GM23338 (cell line): Measurements from ENCODE around the gene ENPP5. TPM values are rescaled to one million over a fixed set of nuclear protein-coding genes. Genes with fewer than 3 reads are reported as not detected.
A peak's percentile ranks its signal among the peaks of the same experiment; 100 is the strongest.

Experiments used
- ATAC-seq: fragments of 200-7000 bp; cut with Tn5 transposase; 3 replicates; pipeline ENCODE4 v1.9.1; 2020
- DNase-seq: peaks from one replicate; pipeline ENCODE4 v3.0.0-alpha.2; 2015; ENCODE audit warnings: low spot score
- H2AFZ ChIP-seq: fragments of 200-600 bp; sonication (generic); 2 replicates; pipeline ENCODE4 v1.8.0; 2016; ENCODE audit warnings: antibody characterized with exemption, mild to moderate bottlenecking, moderate library complexity
- H3F3A ChIP-seq: fragments of 200-600 bp; sonication (generic); replicated peaks from 2 replicates; pipeline ENCODE4 v1.8.0; 2017; ENCODE audit warnings: antibody characterized with exemption, mixed run types, low read depth
- H3K27ac ChIP-seq: fragments of 200-600 bp; sonication (generic); 2 replicates; pipeline ENCODE4 v1.6.1; 2016; ENCODE audit warnings: low read depth
- H3K27me3 ChIP-seq: fragments of 200-600 bp; sonication (generic); 2 replicates; pipeline ENCODE4 v1.8.0; 2016; ENCODE audit warnings: mild to moderate bottlenecking, mixed run types, moderate library complexity; ENCODE audit not compliant: insufficient read depth
- H3K36me3 ChIP-seq: fragments of 200-600 bp; sonication (generic); 2 replicates; pipeline ENCODE4 v1.8.0; 2016; ENCODE audit warnings: mild to moderate bottlenecking; ENCODE audit not compliant: insufficient read depth
- H3K4me1 ChIP-seq: fragments of 200-600 bp; sonication (generic); 2 replicates; pipeline ENCODE4 v1.8.0; 2016; ENCODE audit warnings: mild to moderate bottlenecking, moderate library complexity; ENCODE audit not compliant: insufficient read depth
- H3K4me2 ChIP-seq: fragments of 200-600 bp; sonication (generic); 2 replicates; pipeline ENCODE4 v1.7.1; 2017; ENCODE audit warnings: mixed run types
- H3K4me3 ChIP-seq: fragments of 200-600 bp; sonication (generic); 2 replicates; pipeline ENCODE4 v1.6.1; 2016; ENCODE audit warnings: mixed run types
- H3K79me2 ChIP-seq: fragments of 200-600 bp; sonication (generic); replicated peaks from 2 replicates; pipeline ENCODE4 v1.8.0; 2017; ENCODE audit warnings: mild to moderate bottlenecking; ENCODE audit not compliant: insufficient read depth
- H3K9me2 ChIP-seq: fragments of 200-600 bp; sonication (generic); 2 replicates; pipeline ENCODE4 v1.8.0; 2017; ENCODE audit not compliant: insufficient read depth
- H4K20me1 ChIP-seq: fragments of 200-600 bp; sonication (generic); replicated peaks from 2 replicates; pipeline ENCODE4 v1.8.0; 2017; ENCODE audit warnings: mild to moderate bottlenecking; ENCODE audit not compliant: insufficient read depth
- H3K27ac Mint-ChIP-seq: 2 replicates; pipeline ENCODE4 v1.8.0; 2020; ENCODE audit warnings: inconsistent platforms, mild to moderate bottlenecking, moderate library complexity, mixed read lengths
- H3K27me3 Mint-ChIP-seq: 3 replicates; pipeline ENCODE4 v1.8.0; 2022; ENCODE audit warnings: low read depth, mild to moderate bottlenecking, moderate library complexity, mixed read lengths, inconsistent platforms; ENCODE audit not compliant: insufficient read depth, poor library complexity
- H3K36me3 Mint-ChIP-seq: 3 replicates; pipeline ENCODE4 v1.8.0; 2021; ENCODE audit warnings: low read depth, mild to moderate bottlenecking, inconsistent platforms, moderate library complexity, mixed read lengths
- H3K4me1 Mint-ChIP-seq: 3 replicates; pipeline ENCODE4 v1.8.0; 2020; ENCODE audit warnings: mild to moderate bottlenecking, inconsistent platforms, mixed read lengths
- H3K4me3 Mint-ChIP-seq: 3 replicates; pipeline ENCODE4 v1.8.0; 2021; ENCODE audit warnings: moderate library complexity, mild to moderate bottlenecking, inconsistent platforms, mixed read lengths
- H3K9me3 Mint-ChIP-seq: 3 replicates; pipeline ENCODE4 v1.8.0; 2020; ENCODE audit warnings: moderate library complexity, mild to moderate bottlenecking, inconsistent platforms, mixed read lengths
- CREB1 ChIP-seq: fragments of 250-450 bp; sonication (Bioruptor Pico); IDR thresholded peaks from 2 replicates; pipeline ENCODE4 v1.5.0; 2020; ENCODE audit warnings: low read depth, mild to moderate bottlenecking, moderate library complexity
- EZH2 ChIP-seq: fragments of 200-600 bp; sonication (generic); IDR thresholded peaks from one replicate; pipeline ENCODE4 v1.8.0; 2017; ENCODE audit warnings: antibody characterized with exemption, mild to moderate bottlenecking, low read depth; ENCODE audit not compliant: unreplicated experiment
- EZH2phosphoT487 ChIP-seq: fragments of 200-600 bp; sonication (generic); IDR thresholded peaks from one replicate; pipeline ENCODE4 v1.8.1; 2018; ENCODE audit warnings: antibody characterized with exemption; ENCODE audit not compliant: unreplicated experiment
- JUNB ChIP-seq: IDR thresholded peaks from one replicate; pipeline ENCODE4 v1.6.1; 2016; ENCODE audit warnings: antibody characterized with exemption; ENCODE audit not compliant: unreplicated experiment
- NANOG ChIP-seq: IDR thresholded peaks from 2 replicates; pipeline ENCODE4 v1.6.1; 2016; ENCODE audit warnings: antibody characterized with exemption, borderline replicate concordance
- POLR2AphosphoS5 ChIP-seq: IDR thresholded peaks from 2 replicates; pipeline ENCODE4 v1.6.1; 2016; ENCODE audit warnings: antibody characterized with exemption, low read depth
- STAT1 ChIP-seq: IDR thresholded peaks from one replicate; pipeline ENCODE4 v1.6.1; 2016; ENCODE audit warnings: antibody characterized with exemption; ENCODE audit not compliant: unreplicated experiment
- ZNF114 ChIP-seq: fragments of 250-450 bp; sonication (Bioruptor Pico); IDR thresholded peaks from 2 replicates; pipeline ENCODE4 v1.5.0; 2020; ENCODE audit warnings: mild to moderate bottlenecking, moderate library complexity
- ZNF331 ChIP-seq: fragments of 250-450 bp; sonication (Bioruptor Pico); IDR thresholded peaks from 2 replicates; pipeline ENCODE4 v1.5.0; 2020; ENCODE audit warnings: low read depth, mild to moderate bottlenecking, moderate library complexity
- polyA plus RNA-seq: library from polyadenylated mRNA; unstranded; fragments of >200 nt; fragmentation: Nextera tagmentation; extraction: Ambion mirVana; gene quantifications from 2 replicates; pipeline ENCODE4 v1.2.1, GENCODE V29; 2016
- total RNA-seq: library from RNA; depleted of rRNA; stranded (reverse); fragments of >200 nt; shearing (Covaris generic); gene quantifications from 2 replicates; pipeline ENCODE4 v1.2.3, GENCODE V29; 2014
- TF ChIP-seq, protein P1 (sequence below): fragments of 250-450 bp; sonication (Bioruptor Pico); IDR thresholded peaks from 2 replicates; pipeline ENCODE4 v1.5.0; 2020; ENCODE audit warnings: mild to moderate bottlenecking, moderate library complexity
- TF ChIP-seq, protein P2 (sequence below): IDR thresholded peaks from 2 replicates; pipeline ENCODE4 v1.6.1; 2016; ENCODE audit warnings: antibody characterized with exemption
- TF ChIP-seq, protein P3 (sequence below): IDR thresholded peaks from one replicate; pipeline ENCODE4 v1.6.1; 2018; ENCODE audit warnings: antibody characterized with exemption; ENCODE audit not compliant: unreplicated experiment
- TF ChIP-seq, protein P4 (sequence below), 2 experiments: fragments of 200-600 bp in 1 of 2; sonication (generic) in 1 of 2; conservative IDR thresholded peaks; 2 replicates each; pipeline versions ENCODE4 v1.5.1 to v1.6.1; 2016 to 2017; ENCODE audit warnings: antibody characterized with exemption in 2 of 2, low read depth in 2 of 2, mild to moderate bottlenecking in 2 of 2, moderate library complexity in 1 of 2

Gene ENPP5
- total and polyA plus RNA-seq, 2 experiments from 2014 or later = 8.5 to 13.0 TPM

DNA sequence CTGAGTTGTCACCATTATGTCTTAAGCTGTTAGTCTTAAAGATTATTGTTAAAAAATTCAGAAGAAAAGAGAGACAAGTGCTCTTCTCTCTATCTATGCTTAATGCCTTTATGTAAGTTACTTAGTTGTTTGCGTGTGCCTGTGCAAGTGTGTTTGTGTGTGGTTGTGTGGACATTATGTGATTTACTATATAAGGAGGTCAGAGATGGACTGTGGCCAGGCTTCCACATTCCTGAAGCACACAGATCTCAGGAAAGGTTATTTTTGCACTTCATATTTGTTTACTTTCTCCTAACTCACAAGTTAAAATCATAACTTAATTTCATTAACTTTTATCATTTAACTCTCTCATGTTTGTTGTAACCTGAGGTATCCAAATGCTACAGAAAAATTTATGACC lies 26.5 kb downstream of the ENPP5 start:
- H3K27me3 ChIP-seq = no peaks in the 10 kb centered on the region
- no peak overlapping the region for H3K4me3 ChIP-seq
- no peaks in the 10 kb centered on the region for H3K36me3 ChIP-seq
- DNase-seq (no peak), ATAC-seq (no peak)
- no peak overlapping the region for H3K27ac ChIP-seq
- TF ChIP-seq ZNF114 (CRISPR knock-in tag) (no peak), CREB1 (CRISPR knock-in tag) (no peak), EZH2phosphoT487 (no peak), ZNF331 (no peak), EZH2 (no peak), STAT1 (no peak), NANOG (no peak), JUNB (no peak), POLR2AphosphoS5 (no peak)
- TF ChIP-seq, protein P1, sequence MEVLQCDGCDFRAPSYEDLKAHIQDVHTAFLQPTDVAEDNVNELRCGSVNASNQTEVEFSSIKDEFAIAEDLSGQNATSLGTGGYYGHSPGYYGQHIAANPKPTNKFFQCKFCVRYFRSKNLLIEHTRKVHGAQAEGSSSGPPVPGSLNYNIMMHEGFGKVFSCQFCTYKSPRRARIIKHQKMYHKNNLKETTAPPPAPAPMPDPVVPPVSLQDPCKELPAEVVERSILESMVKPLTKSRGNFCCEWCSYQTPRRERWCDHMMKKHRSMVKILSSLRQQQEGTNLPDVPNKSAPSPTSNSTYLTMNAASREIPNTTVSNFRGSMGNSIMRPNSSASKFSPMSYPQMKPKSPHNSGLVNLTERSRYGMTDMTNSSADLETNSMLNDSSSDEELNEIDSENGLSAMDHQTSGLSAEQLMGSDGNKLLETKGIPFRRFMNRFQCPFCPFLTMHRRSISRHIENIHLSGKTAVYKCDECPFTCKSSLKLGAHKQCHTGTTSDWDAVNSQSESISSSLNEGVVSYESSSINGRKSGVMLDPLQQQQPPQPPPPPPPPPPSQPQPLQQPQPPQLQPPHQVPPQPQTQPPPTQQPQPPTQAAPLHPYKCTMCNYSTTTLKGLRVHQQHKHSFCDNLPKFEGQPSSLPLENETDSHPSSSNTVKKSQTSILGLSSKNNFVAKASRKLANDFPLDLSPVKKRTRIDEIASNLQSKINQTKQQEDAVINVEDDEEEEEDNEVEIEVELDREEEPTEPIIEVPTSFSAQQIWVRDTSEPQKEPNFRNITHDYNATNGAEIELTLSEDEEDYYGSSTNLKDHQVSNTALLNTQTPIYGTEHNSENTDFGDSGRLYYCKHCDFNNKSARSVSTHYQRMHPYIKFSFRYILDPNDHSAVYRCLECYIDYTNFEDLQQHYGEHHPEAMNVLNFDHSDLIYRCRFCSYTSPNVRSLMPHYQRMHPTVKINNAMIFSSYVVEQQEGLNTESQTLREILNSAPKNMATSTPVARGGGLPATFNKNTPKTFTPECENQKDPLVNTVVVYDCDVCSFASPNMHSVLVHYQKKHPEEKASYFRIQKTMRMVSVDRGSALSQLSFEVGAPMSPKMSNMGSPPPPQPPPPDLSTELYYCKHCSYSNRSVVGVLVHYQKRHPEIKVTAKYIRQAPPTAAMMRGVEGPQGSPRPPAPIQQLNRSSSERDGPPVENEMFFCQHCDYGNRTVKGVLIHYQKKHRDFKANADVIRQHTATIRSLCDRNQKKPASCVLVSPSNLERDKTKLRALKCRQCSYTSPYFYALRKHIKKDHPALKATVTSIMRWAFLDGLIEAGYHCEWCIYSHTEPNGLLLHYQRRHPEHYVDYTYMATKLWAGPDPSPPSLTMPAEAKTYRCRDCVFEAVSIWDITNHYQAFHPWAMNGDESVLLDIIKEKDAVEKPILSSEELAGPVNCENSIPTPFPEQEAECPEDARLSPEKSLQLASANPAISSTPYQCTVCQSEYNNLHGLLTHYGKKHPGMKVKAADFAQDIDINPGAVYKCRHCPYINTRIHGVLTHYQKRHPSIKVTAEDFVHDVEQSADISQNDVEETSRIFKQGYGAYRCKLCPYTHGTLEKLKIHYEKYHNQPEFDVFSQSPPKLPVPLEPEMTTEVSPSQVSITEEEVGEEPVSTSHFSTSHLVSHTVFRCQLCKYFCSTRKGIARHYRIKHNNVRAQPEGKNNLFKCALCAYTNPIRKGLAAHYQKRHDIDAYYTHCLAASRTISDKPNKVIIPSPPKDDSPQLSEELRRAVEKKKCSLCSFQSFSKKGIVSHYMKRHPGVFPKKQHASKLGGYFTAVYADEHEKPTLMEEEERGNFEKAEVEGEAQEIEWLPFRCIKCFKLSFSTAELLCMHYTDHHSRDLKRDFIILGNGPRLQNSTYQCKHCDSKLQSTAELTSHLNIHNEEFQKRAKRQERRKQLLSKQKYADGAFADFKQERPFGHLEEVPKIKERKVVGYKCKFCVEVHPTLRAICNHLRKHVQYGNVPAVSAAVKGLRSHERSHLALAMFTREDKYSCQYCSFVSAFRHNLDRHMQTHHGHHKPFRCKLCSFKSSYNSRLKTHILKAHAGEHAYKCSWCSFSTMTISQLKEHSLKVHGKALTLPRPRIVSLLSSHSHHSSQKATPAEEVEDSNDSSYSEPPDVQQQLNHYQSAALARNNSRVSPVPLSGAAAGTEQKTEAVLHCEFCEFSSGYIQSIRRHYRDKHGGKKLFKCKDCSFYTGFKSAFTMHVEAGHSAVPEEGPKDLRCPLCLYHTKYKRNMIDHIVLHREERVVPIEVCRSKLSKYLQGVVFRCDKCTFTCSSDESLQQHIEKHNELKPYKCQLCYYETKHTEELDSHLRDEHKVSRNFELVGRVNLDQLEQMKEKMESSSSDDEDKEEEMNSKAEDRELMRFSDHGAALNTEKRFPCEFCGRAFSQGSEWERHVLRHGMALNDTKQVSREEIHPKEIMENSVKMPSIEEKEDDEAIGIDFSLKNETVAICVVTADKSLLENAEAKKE (CRISPR knock-in tag) = no peak
- TF ChIP-seq, protein P2, sequence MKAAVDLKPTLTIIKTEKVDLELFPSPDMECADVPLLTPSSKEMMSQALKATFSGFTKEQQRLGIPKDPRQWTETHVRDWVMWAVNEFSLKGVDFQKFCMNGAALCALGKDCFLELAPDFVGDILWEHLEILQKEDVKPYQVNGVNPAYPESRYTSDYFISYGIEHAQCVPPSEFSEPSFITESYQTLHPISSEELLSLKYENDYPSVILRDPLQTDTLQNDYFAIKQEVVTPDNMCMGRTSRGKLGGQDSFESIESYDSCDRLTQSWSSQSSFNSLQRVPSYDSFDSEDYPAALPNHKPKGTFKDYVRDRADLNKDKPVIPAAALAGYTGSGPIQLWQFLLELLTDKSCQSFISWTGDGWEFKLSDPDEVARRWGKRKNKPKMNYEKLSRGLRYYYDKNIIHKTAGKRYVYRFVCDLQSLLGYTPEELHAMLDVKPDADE = no peak
- TF ChIP-seq, protein P3, sequence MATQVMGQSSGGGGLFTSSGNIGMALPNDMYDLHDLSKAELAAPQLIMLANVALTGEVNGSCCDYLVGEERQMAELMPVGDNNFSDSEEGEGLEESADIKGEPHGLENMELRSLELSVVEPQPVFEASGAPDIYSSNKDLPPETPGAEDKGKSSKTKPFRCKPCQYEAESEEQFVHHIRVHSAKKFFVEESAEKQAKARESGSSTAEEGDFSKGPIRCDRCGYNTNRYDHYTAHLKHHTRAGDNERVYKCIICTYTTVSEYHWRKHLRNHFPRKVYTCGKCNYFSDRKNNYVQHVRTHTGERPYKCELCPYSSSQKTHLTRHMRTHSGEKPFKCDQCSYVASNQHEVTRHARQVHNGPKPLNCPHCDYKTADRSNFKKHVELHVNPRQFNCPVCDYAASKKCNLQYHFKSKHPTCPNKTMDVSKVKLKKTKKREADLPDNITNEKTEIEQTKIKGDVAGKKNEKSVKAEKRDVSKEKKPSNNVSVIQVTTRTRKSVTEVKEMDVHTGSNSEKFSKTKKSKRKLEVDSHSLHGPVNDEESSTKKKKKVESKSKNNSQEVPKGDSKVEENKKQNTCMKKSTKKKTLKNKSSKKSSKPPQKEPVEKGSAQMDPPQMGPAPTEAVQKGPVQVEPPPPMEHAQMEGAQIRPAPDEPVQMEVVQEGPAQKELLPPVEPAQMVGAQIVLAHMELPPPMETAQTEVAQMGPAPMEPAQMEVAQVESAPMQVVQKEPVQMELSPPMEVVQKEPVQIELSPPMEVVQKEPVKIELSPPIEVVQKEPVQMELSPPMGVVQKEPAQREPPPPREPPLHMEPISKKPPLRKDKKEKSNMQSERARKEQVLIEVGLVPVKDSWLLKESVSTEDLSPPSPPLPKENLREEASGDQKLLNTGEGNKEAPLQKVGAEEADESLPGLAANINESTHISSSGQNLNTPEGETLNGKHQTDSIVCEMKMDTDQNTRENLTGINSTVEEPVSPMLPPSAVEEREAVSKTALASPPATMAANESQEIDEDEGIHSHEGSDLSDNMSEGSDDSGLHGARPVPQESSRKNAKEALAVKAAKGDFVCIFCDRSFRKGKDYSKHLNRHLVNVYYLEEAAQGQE = no peak
- TF ChIP-seq, protein P4, sequence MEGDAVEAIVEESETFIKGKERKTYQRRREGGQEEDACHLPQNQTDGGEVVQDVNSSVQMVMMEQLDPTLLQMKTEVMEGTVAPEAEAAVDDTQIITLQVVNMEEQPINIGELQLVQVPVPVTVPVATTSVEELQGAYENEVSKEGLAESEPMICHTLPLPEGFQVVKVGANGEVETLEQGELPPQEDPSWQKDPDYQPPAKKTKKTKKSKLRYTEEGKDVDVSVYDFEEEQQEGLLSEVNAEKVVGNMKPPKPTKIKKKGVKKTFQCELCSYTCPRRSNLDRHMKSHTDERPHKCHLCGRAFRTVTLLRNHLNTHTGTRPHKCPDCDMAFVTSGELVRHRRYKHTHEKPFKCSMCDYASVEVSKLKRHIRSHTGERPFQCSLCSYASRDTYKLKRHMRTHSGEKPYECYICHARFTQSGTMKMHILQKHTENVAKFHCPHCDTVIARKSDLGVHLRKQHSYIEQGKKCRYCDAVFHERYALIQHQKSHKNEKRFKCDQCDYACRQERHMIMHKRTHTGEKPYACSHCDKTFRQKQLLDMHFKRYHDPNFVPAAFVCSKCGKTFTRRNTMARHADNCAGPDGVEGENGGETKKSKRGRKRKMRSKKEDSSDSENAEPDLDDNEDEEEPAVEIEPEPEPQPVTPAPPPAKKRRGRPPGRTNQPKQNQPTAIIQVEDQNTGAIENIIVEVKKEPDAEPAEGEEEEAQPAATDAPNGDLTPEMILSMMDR (conservative IDR thresholded peaks at IDR 0.05; ENCODE audit: low read depth in 2 of 2) = no peak
- no peak overlapping the region for H2AFZ ChIP-seq
- no peaks in the 10 kb centered on the region for H3K79me2 ChIP-seq
- no peaks in the 10 kb centered on the region for H3K27me3 Mint-ChIP-seq
- no peaks in the 10 kb centered on the region for H3K9me2 ChIP-seq
- no peaks in the 10 kb centered on the region for H4K20me1 ChIP-seq
- no peaks in the 10 kb centered on the region for H3K36me3 Mint-ChIP-seq
- H3K4me2 ChIP-seq = no peak overlapping the region
- H3F3A ChIP-seq = no peaks in the 10 kb centered on the region
- H3K4me1 ChIP-seq = peaks cover 18% of the 10 kb centered on the region
- H3K27ac Mint-ChIP-seq = peak overlapping the region; percentile 66
- H3K9me3 Mint-ChIP-seq = no peaks in the 10 kb centered on the region
- no peak overlapping the region for H3K4me3 Mint-ChIP-seq
- peaks cover 23% of the 10 kb centered on the region for H3K4me1 Mint-ChIP-seq
